D721Med (cell line): ENCODE results near the gene CACNB2.
"Not testable (repeated sequence)": the region's sequence is repeated elsewhere in the genome, so short reads cannot be mapped to it uniquely, and the experiment has no call there.

Experiments used
- DNase-seq: peaks from one replicate; pipeline ENCODE4 v3.0.0; 2011; ENCODE audit warnings: low spot score; ENCODE audit not compliant: insufficient read length
- FAIRE-seq: peaks from 2 replicates; lab custom pipeline; 2011; peaks lifted over from hg19 to GRCh38; lab: Jason Lieb, UNC
- TF ChIP-seq, protein P1 (sequence below): IDR thresholded peaks from 2 replicates; pipeline ENCODE4 v1.5.1; 2012; ENCODE audit warnings: mild to moderate bottlenecking, control low read depth; ENCODE audit not compliant: insufficient read depth; ENCODE audit errors: missing control alignments

Gene CACNB2

GRCh38 chr10:18576586-18576985 lies 436.4 kb downstream of the CACNB2 start:
- TF ChIP-seq, protein P1, sequence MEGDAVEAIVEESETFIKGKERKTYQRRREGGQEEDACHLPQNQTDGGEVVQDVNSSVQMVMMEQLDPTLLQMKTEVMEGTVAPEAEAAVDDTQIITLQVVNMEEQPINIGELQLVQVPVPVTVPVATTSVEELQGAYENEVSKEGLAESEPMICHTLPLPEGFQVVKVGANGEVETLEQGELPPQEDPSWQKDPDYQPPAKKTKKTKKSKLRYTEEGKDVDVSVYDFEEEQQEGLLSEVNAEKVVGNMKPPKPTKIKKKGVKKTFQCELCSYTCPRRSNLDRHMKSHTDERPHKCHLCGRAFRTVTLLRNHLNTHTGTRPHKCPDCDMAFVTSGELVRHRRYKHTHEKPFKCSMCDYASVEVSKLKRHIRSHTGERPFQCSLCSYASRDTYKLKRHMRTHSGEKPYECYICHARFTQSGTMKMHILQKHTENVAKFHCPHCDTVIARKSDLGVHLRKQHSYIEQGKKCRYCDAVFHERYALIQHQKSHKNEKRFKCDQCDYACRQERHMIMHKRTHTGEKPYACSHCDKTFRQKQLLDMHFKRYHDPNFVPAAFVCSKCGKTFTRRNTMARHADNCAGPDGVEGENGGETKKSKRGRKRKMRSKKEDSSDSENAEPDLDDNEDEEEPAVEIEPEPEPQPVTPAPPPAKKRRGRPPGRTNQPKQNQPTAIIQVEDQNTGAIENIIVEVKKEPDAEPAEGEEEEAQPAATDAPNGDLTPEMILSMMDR: no peak
- FAIRE-seq (no peak), DNase-seq (no peak)

DNA sequence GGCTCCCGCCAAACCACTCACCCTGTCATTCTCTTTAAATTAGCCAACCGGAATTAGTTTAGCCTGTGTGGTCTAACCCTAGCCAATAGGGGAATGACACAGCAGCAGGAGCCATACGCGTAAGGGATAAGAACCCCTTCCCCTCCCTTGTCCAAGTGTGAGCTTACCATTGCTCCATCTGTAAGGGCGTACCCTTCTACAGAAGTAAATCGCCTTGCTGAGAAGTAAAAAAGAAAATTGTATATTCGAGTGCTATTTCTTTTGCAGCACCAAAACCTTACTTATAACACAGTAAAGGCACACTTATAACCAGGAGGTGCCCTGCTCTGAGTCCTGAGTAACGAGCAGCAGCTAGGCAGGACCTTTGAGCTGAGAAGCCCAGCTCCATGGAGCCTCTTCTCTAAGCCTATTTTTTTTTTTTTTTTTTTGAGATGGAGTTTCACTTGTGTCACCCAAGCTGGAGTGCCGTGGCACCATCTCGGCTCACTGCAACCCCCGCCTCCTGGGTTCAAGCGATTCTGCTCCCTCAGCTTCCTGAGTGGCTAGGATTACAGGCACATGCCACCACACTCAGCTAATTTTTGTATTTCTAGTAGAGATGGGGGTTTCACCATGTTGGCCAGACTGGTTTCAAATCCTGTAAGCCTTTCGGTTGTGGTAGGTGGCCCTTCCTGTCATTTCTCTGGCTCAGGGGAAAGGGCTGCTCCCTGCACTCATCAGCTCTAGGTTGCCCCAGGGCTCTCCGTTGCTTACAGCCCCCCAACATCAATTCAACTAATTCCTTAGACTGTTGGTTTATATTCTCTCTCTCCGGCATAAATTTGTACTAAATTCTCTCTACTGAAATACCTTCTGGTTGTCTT lies 437.8 kb downstream of the CACNB2 start:
- TF ChIP-seq, protein P1: no peak
- DNase-seq (no peak), FAIRE-seq (no peak)

DNA sequence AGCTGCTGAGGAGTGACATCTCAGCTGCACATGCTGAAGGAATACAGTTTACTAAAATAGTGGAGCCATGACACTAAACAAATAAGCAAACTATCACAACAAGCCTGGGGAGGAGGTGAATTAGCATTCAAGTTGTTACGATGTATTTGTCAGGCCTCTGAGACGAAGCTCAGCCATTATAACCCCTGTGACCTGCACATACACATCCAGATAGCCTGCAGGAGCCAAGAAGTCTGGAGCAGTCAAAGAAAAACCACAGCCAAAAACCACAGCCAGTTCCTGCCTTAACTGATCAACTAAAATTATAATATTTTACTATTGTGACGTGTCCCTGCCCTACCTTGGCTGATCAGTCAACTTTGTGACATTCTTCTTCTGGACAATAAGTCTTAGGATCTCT lies 442.6 kb downstream of the CACNB2 start:
- FAIRE-seq (no peak), DNase-seq (no peak)
- TF ChIP-seq, protein P1: no peak

DNA sequence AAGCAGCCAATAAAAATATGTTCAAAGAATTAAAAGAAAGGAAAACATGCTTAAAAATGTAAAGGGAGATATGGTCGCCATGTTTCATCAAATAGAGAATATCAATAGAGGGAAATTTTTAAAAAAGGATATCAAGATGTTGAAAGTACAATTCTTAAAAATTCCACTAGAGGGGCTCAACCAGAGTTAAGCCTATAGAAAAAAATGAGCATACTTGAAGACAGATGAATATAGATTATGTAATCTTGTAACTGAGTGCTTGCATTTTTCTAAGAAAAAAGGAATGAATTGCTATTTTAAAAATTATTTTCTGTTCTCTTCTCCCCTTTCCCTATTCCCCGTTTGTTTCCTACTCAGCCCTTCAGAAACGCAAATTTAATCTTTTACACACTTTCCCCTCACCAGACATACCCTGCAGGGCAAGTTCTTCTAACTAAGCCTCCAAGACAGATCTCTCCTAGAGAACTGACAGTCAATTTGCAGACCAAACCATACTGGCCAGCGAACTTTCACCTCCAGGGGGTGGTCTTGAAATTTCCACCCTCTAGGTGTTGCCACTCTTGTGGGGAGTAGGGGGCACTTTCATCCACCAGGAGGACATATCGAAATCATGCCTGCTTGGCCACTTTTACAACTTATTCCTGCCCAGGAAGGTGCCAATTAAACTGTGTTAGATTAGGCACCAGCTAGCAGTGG lies 443.5 kb downstream of the CACNB2 start:
- FAIRE-seq (no peak), DNase-seq (no peak)
- TF ChIP-seq, protein P1: no peak

- FAIRE-seq, DNase-seq: not testable (repeated sequence)
Observed at GRCh38 chr10:18586637-18587036, 446.4 kb downstream of the CACNB2 start.

DNA sequence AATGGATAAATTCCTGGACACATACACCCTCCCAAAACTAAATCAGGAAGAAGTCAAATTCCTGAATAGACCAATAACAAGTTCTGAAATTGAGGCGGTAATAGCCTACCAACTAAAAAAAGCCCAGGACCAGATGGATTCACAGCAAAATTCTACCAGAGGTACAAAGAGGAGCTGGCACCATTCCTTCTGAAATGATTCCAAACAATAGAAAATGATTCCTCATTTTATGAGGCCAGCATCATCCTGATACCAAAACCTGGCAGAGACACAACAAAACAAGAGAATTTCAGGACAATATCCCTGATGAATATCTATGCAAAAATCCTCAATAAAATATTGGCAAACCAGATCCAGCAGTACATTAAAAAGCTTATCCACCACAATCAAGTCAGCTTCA lies 450.9 kb downstream of the CACNB2 start:
- FAIRE-seq, DNase-seq: not testable (repeated sequence)
